Right lung (tissue), 10 donors: ENCODE data around the gene ZDHHC4. TPM values are rescaled to one million over a fixed set of nuclear protein-coding genes. Genes with fewer than 3 reads are reported as not detected.

ENCODE experiments used
- DNase-seq, 2 donors: peaks; one replicate each; pipeline ENCODE4 v3.0.0-alpha.2; 2013
- long read RNA-seq, 8 donors: transcript quantifications; one replicate each; lab custom pipeline, GENCODE V29; 2026
- polyA plus RNA-seq, 5 donors: library from polyadenylated mRNA; unstranded; fragments of 120-200 nt; gene quantifications; one replicate each; pipeline versions ENCODE4 v1.2.1 to v1.2.3, GENCODE V29; 2013; ENCODE audit warnings: inconsistent platforms in 1 of 5, low replicate concordance in 1 of 5; ENCODE audit not compliant: insufficient read length in 5 of 5, insufficient read depth in 1 of 5

ZDHHC4 gene
- 10 to 100 TPM; 69.4 to 82.8 (median 75.9) TPM for polyA plus RNA-seq
- long read RNA-seq, donor 1, transcript ZDHHC4-203 (9 exons, 1,461 nt): minor isoform, 6 of 58 reads
- long read RNA-seq, donor 1, transcript ZDHHC4-201 (8 exons, 1,259 nt): major isoform, 12 of 58 reads
- long read RNA-seq, donor 1, transcript ZDHHC4-208 (2 exons, 718 nt): minor isoform, 9 of 58 reads
- long read RNA-seq, donor 1, transcript ZDHHC4-205 (8 exons, 1,552 nt): minor isoform, 8 of 58 reads
- long read RNA-seq, donor 1, partial matches to known transcripts: 16 of 58 reads
- long read RNA-seq, donor 1, other reads (novel, unspliced or antisense): 0 of 58 reads
- long read RNA-seq, donor 2, transcript ZDHHC4-201 (8 exons, 1,259 nt): major isoform, 9 of 47 reads
- long read RNA-seq, donor 2, transcript ZDHHC4-203 (9 exons, 1,461 nt): minor isoform, 5 of 47 reads
- long read RNA-seq, donor 2, partial matches to known transcripts: 24 of 47 reads
- long read RNA-seq, donor 2, other reads (novel, unspliced or antisense): 0 of 47 reads
- long read RNA-seq, donor 3, transcript ZDHHC4-201 (8 exons, 1,259 nt): major isoform, 12 of 36 reads
- long read RNA-seq, donor 3, transcript ZDHHC4-208 (2 exons, 718 nt): minor isoform, 5 of 36 reads
- long read RNA-seq, donor 3, partial matches to known transcripts: 11 of 36 reads
- long read RNA-seq, donor 3, other reads (novel, unspliced or antisense): 0 of 36 reads
- long read RNA-seq, donor 4, transcript ZDHHC4-205 (8 exons, 1,552 nt): minor isoform, 5 of 47 reads
- long read RNA-seq, donor 4, transcript ZDHHC4-208 (2 exons, 718 nt): major isoform, 9 of 47 reads
- long read RNA-seq, donor 4, transcript ZDHHC4-201 (8 exons, 1,259 nt): minor isoform, 5 of 47 reads
- long read RNA-seq, donor 4, partial matches to known transcripts: 22 of 47 reads
- long read RNA-seq, donor 4, other reads (novel, unspliced or antisense): 0 of 47 reads
- long read RNA-seq, donor 5, transcript ZDHHC4-205 (8 exons, 1,552 nt): minor isoform, 5 of 40 reads
- long read RNA-seq, donor 5, transcript ZDHHC4-201 (8 exons, 1,259 nt): major isoform, 8 of 40 reads
- long read RNA-seq, donor 5, transcript ZDHHC4-208 (2 exons, 718 nt): major isoform, 8 of 40 reads
- long read RNA-seq, donor 5, partial matches to known transcripts: 14 of 40 reads
- long read RNA-seq, donor 5, other reads (novel, unspliced or antisense): 0 of 40 reads
- long read RNA-seq, donor 6, transcript ZDHHC4-205 (8 exons, 1,552 nt): minor isoform, 7 of 32 reads
- long read RNA-seq, donor 6, transcript ZDHHC4-201 (8 exons, 1,259 nt): major isoform, 8 of 32 reads
- long read RNA-seq, donor 6, transcript ZDHHC4-208 (2 exons, 718 nt): minor isoform, 5 of 32 reads
- long read RNA-seq, donor 6, partial matches to known transcripts: 5 of 32 reads
- long read RNA-seq, donor 6, other reads (novel, unspliced or antisense): 0 of 32 reads
- long read RNA-seq, donor 7, transcript ZDHHC4-203 (9 exons, 1,461 nt): minor isoform, 5 of 24 reads
- long read RNA-seq, donor 7, transcript ZDHHC4-205 (8 exons, 1,552 nt): major isoform, 6 of 24 reads
- long read RNA-seq, donor 7, partial matches to known transcripts: 9 of 24 reads
- long read RNA-seq, donor 7, other reads (novel, unspliced or antisense): 0 of 24 reads
- long read RNA-seq, donor 8, partial matches to known transcripts: 22 of 29 reads
- long read RNA-seq, donor 8, other reads (novel, unspliced or antisense): 0 of 29 reads

DNA sequence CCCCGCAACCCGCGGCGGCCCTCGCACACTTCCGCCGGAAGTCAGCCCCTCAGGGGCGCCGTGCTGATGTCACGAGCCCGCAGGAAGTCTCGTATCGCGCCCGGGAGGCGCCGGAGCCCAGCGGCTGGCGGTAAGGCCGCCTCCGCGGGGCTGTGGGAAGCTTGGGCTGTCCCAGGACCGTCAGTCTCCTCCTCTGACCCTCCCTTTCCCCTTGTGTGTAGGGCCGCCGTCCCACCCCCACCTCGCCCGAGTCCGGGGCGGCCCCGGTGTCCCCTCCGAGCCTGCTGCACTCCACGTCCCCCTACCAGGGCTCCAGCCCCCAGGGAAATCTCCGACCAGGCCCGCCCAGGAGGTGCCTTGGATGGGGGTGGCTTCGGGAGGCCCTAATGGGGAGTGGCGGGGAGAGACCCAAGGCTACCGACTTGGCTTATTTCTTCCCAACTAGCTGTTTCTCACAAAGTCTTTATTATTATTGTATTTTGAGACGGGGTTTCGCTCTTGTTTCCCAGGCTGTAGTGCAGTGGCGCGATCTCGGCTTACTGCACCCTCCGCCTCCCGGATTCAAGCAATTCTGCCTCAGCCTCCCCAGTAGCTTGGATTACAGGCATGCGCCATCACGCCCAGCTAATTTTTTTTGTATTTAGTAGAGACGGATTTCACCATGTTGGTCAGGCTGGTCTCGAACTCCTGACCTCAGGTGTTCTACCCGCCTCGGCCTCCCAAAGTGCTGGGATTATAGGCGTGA is at the start of gene ZDHHC4:
ZDHHC4 (plus strand) TSS at position 86 of the 745 bp plus-strand sequence. CDS start 3,108 bp downstream, outside the sequence.
- DNase-seq: peak; percentile 89 to 91

DNA sequence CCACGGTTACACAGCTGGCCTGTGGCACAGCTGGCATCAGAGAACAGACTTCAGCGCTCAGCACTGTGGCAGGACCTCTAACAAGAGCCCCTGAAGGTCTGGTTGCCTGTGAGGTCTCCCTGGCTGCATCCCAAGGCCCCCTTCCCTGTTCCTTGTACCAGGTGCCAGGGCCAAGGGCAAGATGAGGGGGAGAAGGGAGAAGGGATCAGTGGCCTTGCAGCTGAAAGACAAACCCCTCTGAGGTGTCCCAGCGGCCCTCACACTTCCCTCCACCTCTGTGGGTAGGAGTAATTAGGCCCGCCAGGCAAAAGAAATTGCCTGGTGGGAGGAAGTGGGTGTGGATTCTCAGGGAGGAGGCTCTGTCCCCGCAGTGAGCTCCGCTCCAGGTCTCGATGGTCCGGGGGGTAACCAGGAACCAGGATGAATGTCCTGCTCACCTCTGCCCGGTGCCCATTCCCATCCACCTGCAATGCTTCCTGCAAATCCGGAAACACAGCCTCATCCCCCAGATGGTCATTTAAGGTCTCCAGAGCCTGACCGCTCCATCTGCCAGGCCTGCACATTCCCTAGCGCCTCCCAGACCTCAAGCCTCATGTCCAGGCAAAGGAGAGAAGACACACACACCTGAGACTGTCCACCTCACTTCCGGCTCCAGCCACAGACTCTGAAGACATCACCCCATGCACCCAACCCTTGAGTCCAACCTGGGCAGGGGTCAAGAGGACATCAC is 48.7 kb upstream of the ZDHHC4 start:
- DNase-seq: no peak

DNA sequence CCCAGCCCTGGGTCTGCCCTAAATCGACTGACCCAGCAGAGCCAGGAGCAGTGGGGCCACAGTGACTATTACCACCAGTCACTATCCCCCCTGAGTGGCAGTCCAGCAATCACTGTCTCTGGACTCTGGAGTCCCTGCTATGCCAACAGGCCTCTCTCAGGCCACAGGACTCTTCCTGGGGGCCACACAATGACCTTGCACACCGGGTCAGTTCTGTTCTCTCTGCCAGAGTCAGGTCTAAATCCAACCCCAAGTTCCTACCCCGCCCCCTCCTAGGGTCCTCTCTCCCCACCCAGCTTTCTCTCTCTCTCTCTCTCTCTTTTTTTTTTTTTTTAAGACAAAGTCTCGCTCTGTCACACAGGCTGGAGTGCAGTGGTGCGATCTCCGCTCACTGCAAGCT is 47.6 kb upstream of the ZDHHC4 start:
- no peak for DNase-seq

DNA sequence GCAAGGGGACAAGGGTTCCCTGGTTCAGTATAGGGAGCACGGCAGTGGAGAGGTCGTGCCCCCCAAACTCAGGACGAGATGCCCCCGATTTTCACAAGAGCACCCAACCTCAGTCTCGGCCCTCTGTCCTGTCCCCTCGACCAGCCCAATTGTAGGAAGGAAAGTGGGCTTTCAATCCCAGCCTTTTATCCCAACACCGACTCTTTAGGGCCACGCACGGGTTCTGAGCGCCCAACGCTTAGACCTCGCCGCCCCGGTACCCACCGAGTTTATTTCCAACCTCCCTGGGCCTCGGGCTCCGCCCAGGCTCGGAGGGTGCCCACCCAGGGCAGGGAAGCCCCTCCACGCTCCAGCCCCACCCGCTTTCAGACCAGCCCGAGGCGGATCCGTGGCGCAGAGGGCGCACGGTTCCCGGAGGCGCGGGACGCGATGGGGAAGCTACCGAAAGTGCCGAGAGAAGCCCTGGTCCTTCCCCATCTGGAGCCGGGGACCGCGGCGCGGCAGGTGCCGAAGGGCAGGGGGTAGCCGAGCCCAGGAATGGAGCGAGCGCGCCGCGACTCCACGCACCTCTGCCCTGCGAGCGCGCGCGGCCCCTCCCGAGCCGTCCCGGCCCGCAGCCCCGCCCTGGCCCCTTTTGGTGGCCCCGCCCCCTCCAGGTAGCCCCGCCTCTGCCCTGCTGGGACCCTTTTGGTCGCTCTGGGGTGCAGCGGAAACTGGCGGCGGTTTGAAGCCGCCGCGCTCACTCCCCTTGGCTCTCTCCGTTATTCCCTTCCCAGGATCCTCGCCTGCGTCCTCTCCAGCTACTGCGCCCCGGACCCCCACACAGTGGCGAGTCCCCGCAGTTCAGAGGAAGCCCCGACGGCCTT is 46.4 kb upstream of the ZDHHC4 start:
- DNase-seq: no peak

DNA sequence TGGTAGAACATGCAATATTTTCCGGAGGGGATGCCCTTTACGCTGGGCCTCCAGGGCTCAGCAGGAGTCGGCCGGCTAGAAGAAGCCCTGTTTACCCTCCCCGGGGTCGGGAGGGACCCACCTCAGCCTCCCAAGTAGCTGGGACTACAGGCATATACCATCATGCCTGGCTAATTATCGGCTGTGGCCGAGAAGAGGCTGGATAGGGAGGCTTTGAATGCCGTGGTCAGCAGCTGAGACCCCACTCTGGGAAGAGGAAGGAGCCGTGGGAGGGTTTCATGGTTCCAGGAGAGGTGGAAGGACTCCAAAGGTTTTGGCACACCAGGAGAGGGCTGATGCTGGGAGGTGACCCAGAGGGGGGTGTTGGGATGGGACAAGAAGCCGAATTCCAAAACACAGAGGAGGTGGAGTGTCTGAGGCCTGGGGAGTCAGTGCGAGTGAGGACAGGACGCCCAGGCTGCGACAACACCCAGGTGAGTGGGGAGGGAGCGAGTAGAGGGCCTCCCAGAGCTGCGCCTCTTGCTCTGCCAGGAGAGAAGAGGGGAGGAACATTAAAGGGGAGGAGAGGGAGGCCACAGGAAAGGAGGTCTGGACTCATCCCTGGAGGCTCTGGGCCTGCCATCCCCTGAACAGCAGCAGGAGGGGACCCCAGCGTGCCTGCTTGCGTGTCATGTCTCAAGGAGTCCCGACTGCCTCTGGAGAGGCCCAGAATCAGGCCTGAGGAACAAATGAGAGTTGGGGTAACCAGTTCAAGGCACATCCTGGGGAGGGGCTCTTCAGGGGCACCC is 45.6 kb upstream of the ZDHHC4 start:
- DNase-seq: no peak

DNA sequence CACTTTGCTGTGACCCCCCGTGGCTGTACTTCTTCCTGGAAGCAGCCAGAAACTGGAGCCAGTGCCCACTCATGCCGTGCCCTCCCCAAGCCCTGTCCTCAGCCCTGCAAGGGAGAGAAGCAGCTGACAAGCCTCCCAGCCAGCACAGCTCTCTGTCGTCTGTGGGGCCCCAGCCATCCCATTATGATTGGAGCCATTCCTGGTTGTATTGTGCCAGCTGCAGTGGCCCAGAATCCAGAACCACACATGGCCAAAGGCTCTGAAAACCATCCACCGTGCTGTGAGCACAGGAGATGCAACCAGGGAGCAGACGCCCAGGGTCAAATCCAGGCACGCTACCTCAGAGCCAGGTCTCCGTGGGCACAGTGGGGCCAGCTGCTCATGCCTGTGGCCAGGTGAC is 44.7 kb upstream of the ZDHHC4 start:
- no peak for DNase-seq

DNA sequence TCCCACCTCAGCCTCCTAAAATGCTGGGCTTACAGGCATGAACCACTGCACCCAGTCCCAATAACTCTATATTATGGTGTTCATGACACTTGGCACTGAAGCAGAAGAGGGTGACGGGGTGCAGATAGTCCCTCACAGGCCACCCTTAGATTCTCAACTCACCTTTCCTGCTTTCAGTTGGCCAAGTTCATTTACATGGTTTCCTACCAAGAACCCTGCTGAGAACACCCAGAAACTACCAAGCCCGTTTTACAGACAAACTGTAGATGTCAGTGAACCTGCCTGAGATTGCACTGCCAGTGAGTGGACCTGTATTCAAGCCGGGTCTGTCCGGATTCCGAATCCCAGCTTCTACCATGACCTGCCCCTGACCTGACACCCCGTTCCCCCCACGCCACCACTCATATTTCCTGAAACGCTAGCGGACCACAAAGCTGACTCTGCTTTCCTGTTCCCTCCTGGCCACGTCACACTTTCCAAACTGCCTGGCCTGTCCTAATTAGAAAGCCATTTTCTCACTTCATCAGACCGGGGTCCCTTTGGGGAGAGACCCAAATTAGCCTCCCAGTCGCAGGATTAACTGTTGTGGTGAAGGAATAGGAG is 43.3 kb upstream of the ZDHHC4 start:
- no peak for DNase-seq

DNA sequence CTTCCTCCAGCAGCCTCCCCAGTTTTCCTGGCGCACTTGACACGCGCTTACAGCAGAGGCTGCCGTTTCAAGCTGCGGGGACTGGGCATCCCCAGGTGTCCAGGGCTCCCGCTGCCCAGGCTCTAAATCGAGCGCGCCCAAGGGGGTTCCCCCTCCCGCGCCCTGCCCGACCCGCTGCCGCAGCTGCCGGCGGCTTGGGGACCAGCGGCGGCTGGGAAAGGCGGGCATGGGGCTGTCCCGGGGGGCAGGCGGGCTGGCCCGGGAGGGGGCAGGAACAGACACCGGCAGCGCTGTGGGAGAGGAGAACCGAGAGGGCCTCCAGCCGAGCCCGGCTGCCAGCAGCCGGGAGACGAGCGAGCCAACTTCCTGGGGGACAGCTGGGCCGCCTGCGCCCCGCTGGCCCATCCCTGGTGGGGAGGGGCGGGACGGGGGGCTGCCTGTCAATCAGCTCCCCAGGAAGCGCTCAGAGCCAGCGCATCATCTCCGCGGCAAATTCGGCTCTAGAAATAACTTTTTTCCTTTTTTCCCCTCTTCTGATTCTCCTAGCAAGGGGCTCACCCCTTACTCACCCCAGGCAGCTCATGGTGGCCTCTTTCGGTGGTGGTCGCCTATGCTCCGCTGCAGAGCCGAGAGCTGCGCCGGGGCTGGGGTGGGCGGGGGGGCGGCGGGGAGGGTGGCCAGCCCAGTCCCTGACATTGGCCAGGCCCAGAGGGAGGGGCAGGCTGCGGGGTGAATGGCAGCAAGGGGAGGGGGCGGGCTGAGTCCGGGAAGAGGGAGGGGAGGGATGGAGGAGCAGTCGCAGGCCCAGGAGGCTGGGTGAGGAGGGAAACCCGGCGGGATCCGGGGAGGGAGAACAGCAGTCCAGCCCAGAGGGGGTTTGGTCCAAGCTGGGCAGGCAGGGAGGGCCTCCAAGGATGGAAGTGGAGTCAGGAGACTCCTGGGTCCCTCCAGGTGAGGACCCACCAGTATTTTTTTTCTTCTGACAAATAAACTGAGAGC is 40.7 kb upstream of the ZDHHC4 start:
- no peak for DNase-seq

DNA sequence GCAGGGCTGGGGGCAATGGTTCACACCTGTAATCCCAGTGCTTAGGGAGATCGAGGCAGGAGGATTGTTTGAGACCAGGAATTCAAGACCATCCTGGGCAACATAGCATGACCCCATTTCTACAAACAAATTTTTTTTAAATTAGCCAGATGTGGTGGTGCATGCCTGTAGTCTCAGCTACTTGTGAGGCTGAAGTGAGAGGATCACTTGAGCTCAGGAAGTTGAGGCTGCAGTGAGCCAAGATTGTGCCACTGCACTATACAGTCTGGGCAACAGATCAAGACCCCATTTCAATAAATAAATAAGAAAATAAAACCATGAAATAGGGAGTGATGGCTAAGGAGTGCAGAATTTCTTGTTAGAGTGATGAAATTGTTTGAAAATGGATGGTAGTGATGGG is 34.9 kb upstream of the ZDHHC4 start:
- DNase-seq: no peak

DNA sequence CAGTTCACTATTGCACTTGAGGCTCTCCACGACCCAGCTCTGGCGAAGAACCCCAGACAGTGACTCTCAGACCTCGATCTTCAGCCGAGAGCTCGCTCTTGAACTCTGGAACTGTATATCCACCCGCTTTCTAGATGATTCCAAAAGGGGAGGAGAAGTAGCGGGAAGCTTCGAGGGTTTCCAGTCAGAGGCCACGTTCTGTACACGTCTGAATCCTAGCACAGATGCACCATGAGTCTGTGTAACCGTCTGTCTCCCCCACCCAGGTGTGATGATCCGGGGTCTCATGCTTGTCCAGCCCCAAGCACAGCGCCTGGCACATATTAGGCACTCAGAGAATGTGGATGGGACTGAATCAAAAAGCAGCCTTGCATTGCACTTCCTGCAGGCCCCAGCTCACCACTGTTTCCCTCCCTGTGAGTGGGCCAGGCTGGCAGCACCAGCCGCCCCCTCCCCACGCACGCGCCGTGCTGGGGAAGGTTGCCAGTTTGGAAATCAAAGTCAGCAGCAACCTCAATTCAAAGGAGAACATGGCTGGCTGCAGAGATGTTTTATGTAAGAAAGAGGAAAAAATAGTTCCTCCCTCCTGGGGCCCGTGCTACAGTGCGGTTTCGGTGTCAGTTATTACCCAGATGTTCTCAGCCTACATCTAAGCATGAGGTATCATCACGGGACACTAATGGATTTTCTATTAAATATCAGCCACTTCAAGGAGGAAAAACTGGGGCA is 31.7 kb upstream of the ZDHHC4 start:
- no peak for DNase-seq

DNA sequence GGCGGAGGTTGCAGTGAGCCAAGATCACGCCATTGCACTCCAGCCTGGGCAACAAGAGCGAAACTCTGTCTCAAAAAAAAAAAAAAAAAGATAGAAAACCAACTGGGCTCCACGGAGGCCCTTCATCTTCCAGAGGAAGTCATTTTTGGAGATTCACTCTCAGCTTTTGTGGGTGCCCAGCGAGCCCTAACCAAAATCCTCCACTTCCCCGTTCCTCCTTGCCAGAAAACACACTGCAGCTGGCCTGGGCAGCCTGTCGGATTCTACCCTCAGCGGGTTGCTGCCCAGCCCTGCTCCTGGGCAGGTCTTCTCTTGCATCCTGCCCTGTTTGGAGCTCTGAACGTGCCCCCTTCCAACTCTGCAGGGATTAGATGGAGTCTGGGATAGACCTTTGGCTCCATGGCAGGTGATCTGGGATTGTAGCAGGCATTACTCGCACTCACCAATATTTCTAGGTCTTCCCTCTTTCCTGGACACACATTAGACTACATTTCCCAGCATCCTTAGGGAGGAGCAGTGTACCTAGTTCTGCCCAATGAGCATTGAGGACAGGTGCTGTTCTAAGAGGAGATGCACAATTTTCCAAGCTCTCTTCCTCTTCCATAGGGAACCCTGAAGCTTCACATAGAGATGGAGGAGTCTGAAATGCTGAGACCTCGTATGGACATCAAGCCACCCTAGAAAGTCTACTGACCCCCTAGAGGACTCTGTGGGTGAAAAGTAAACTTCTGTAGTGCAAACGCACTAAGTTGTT is 30.6 kb upstream of the ZDHHC4 start:
- no peak for DNase-seq

DNA sequence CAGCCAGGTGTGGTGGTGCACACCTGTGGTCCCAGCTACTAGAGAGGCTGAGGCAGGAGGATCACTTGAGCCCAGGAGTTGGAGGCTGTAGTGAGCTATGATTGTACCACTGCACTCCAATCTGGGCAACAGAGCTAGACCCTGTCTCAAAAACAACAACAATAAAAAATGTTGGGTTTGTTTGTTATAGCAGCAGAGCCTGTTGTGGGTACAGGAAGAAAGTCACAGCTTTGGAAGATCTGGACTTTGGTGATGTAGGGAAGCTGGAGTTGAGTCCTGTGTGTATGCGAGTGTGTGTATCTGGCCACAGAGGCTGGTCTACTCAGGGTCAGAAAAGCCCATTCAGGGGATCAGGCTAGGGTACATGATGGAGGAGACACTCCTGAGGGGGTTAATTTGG is 29.9 kb upstream of the ZDHHC4 start:
- DNase-seq: no peak

DNA sequence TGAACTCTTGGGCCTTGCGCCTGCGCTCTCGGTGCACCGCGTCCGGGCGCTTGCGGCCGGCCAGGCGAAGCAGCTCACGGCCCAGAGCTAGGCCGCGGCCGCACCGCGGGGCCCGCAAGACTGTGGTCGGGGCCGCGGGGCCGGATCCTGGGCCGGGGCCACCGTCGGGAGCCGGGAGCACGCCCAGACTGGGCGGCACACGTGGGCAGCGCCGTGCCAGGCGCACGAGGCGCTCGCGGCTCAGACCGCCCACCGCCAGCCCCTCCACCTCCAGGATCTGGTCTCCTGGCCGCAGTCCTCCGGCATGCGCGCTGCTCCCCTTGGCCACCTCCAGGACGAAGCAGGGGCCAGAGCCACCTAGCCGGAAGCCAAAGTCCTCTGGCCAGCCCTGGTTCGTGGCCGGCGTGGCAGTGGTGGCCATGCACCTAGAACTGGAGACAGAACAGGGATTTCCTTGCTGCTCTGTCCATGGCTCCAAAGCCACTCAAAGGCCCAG is 26.2 kb upstream of the ZDHHC4 start, which contains the start of gene GRID2IP:
GRID2IP (minus strand) TSS at position 446 of the 496 bp plus-strand sequence; CDS start at position 421, 25 bp downstream.
- DNase-seq: no peak
